ENCODE measurements around the gene PPARG. TPM values are rescaled to one million over a fixed set of nuclear protein-coding genes. Genes with fewer than 3 reads are reported as not detected.

Gene PPARG
- total RNA-seq, 1 experiment from 2014 or later, result 71.6 TPM

GRCh38 chr3:12345584-12346494, 57.0 kb downstream of the PPARG start (continued):
- no peak for TF ChIP-seq POLR2AphosphoS5 (IDR thresholded peaks at IDR 0.05; ENCODE audit: low read depth, low read length)
- TF ChIP-seq POLR2A (IDR thresholded peaks at IDR 0.05; ENCODE audit: borderline replicate concordance, extremely low read depth, insufficient read depth, insufficient read length), result no peak
- TF ChIP-seq, protein P1, sequence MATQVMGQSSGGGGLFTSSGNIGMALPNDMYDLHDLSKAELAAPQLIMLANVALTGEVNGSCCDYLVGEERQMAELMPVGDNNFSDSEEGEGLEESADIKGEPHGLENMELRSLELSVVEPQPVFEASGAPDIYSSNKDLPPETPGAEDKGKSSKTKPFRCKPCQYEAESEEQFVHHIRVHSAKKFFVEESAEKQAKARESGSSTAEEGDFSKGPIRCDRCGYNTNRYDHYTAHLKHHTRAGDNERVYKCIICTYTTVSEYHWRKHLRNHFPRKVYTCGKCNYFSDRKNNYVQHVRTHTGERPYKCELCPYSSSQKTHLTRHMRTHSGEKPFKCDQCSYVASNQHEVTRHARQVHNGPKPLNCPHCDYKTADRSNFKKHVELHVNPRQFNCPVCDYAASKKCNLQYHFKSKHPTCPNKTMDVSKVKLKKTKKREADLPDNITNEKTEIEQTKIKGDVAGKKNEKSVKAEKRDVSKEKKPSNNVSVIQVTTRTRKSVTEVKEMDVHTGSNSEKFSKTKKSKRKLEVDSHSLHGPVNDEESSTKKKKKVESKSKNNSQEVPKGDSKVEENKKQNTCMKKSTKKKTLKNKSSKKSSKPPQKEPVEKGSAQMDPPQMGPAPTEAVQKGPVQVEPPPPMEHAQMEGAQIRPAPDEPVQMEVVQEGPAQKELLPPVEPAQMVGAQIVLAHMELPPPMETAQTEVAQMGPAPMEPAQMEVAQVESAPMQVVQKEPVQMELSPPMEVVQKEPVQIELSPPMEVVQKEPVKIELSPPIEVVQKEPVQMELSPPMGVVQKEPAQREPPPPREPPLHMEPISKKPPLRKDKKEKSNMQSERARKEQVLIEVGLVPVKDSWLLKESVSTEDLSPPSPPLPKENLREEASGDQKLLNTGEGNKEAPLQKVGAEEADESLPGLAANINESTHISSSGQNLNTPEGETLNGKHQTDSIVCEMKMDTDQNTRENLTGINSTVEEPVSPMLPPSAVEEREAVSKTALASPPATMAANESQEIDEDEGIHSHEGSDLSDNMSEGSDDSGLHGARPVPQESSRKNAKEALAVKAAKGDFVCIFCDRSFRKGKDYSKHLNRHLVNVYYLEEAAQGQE (IDR thresholded peaks at IDR 0.05; ENCODE audit: low read depth), result no peak
- TF ChIP-seq ATF3 (IDR thresholded peaks at IDR 0.05), result no peak
- no peak for TF ChIP-seq YY1 (IDR thresholded peaks at IDR 0.05; ENCODE audit: extremely low read depth, insufficient replicate concordance, low read depth, low read length)

DNA sequence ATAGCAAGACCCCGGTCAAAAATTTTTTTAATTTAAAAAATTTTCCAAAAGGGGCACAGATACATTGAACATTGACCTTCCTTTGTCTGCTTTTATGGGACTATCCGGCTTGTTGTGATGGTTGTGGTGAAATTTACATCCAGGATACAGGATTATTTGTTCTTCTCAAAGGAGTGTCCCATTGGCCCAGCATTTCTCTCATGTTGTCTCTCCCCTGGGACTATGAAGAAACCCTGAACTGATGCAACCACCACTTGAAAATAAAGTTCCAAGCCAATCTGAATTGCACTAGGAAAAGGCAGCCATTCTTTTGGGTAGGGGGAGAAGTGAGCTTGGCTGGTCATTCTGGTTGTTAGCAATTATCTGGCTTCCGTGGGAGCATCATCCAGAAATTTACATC, 58.4 kb downstream of the PPARG start:
- DNase-seq (ENCODE audit: low read depth, low spot score) (no peak), ATAC-seq (no peak)
- Histone ChIP-seq H2AFZ (ENCODE audit: low read depth, low read length, poor library complexity, severe bottlenecking) (no peak overlapping the region), H3K9me3 (ENCODE audit: control insufficient read depth in 1 of 2, insufficient read depth in 1 of 2, low read depth in 1 of 2, low read length in 2 of 2) (no peaks in the 10 kb centered on the region), H4K20me1 (ENCODE audit: insufficient read depth) (no peaks in the 10 kb centered on the region), H3K36me3 (ENCODE audit: control insufficient read depth in 1 of 2, insufficient read depth in 2 of 2, low read length in 2 of 2) (no peaks in the 10 kb centered on the region), H3K9me2 (ENCODE audit: insufficient read depth) (no peaks in the 10 kb centered on the region), H3K27ac (ENCODE audit: low read depth, low read length) (no peak overlapping the region), H3K9ac (ENCODE audit: low read length) (no peak overlapping the region), H3K4me1 (ENCODE audit: control insufficient read depth in 1 of 2, insufficient read depth in 2 of 2, low read length in 2 of 2) (peaks cover 35 to 42% of the 10 kb centered on the region in 2 experiments), H3K27me3 (ENCODE audit: insufficient read depth, low read length) (no peaks in the 10 kb centered on the region), H3K4me3 (replicated peaks in 1 of 2; ENCODE audit: low read depth in 1 of 2, low read length in 2 of 2) (no peak overlapping the region), H3K79me2 (ENCODE audit: insufficient read depth, low read length) (no peaks in the 10 kb centered on the region), H3K4me2 (ENCODE audit: low read length) (no peak overlapping the region)
- TF ChIP-seq EGR1 (IDR thresholded peaks at IDR 0.05; ENCODE audit: low read depth) (no peak), POLR2A (IDR thresholded peaks at IDR 0.05; ENCODE audit: borderline replicate concordance, extremely low read depth, insufficient read depth, insufficient read length) (no peak), RAD21 (IDR thresholded peaks at IDR 0.05; ENCODE audit: low read depth) (no peak), POLR2AphosphoS5 (IDR thresholded peaks at IDR 0.05; ENCODE audit: low read depth, low read length) (no peak), ELF1 (IDR thresholded peaks at IDR 0.05; ENCODE audit: borderline replicate concordance, low read depth) (no peak), EZH2phosphoT487 (IDR thresholded peaks at IDR 0.05; ENCODE audit: borderline replicate concordance) (no peak), ZBTB33 (IDR thresholded peaks at IDR 0.05; ENCODE audit: extremely low read depth, insufficient replicate concordance, low read length) (no peak)
- ChIA-PET POLR2A (no interaction called here), CTCF (no interaction called here), RAD21 (ENCODE audit: low non-redundant PET in 1 of 2, low total read pairs in 2 of 2, uncharacterized antibody in 2 of 2, unreplicated experiment in 2 of 2) (no interaction called here)
- intact Hi-C loops (cut with micrococcal nuclease), result no loop called here
- BruUV-seq (replicated peaks), result no TSS peak
